ENCODE results near the gene AEBP2.

GRCh38 chr12:19410211-19410610 lies 29.1 kb upstream of the AEBP2 start:
- TF ChIP-seq CTCF (IDR thresholded peaks at IDR 0.05) (no peak), POLR2A (IDR thresholded peaks at IDR 0.05) (no peak)
